GM12864 (cell line): ENCODE measurements around the gene WDR37.
"Not testable (repeated sequence)": the region's sequence is repeated elsewhere in the genome, so short reads cannot be mapped to it uniquely, and the experiment has no call there.

ENCODE experiments used
- DNase-seq: peaks from one replicate; pipeline ENCODE4 v3.0.0-alpha.2; 2011; ENCODE audit warnings: low read depth
- H3K4me3 ChIP-seq: 2 replicates; pipeline ENCODE4 v1.5.1; 2011; ENCODE audit warnings: mild to moderate bottlenecking, low read depth, low read length, control low read depth
- CTCF ChIP-seq: IDR thresholded peaks from 2 replicates; pipeline ENCODE4 v1.5.1; 2011; ENCODE audit warnings: low read depth, mild to moderate bottlenecking, moderate library complexity, low read length, control low read depth, inconsistent platforms; ENCODE audit errors: missing control alignments

The WDR37 gene

GRCh38 chr10:1116696-1117280, 60.6 kb downstream of the WDR37 start:
- DNase-seq = no peak
- TF ChIP-seq CTCF = no peak
- no peak overlapping the region for H3K4me3 ChIP-seq

DNA sequence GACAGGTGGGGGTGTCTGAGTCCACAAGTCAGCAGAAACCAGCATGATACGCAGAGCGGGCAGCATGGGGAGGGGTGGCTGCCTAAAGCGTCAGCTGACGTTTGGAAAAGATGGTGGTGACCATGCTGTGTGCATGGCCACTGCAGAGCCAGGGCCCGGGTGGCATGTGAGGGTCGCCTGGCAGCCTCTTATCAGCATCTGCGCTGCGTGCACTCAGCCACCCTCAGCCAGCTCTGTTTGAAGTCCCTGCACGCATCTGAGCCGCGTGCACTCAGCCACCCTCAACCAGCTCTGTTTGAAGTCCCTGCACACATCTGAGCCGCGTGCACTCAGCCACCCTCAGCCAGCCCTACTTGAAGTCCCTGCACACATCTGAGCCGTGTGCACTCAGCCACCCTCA, 61.5 kb downstream of the WDR37 start:
- H3K4me3 ChIP-seq = no peak overlapping the region
- DNase-seq = no peak
- TF ChIP-seq CTCF = no peak

DNA sequence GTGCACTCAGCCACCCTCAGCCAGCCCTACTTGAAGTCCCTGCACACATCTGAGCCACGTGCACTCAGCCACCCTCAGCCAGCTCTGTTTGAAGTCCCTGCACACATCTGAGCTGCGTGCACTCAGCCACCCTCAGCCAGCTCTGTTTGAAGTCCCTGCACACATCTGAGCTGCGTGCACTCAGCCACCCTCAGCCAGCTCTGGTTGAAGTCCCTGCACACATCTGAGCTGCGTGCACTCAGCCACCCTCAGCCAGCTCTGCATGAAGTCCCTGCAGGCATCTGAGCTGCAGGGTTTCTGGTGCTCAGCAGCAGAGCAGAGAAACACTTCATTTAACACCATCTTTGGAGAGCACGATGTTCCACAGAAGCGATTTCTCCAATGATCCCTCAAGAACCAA, 62.1 kb downstream of the WDR37 start:
- not testable (repeated sequence) for DNase-seq, H3K4me3 ChIP-seq

- no peak for DNase-seq
- TF ChIP-seq CTCF = no peak
- no peak overlapping the region for H3K4me3 ChIP-seq
Observed at GRCh38 chr10:1119027-1119426, 62.8 kb downstream of the WDR37 start.

GRCh38 chr10:1119501-1119900, 63.3 kb downstream of the WDR37 start:
- TF ChIP-seq CTCF = no peak
- DNase-seq = no peak
- H3K4me3 ChIP-seq = no peak overlapping the region

DNA sequence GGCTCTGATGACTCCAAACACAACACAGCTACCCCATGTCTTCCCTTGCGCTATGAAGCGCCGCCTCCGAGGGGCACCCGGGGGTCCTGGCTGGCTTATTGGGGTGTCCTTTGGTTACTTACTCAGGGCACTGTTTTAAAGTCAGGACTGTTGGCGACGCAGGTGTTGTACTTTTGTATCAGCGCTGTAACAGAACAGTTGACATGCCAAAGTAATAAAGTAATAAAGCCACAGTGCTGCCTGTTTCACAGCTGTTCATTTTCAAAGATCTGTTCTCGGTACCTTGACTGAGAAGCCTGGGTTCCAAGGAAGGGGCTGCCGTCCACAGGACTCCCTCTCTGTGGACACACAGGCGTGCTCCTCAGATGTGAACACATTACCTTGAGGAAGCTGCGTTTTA, 64.1 kb downstream of the WDR37 start:
- DNase-seq = no peak
- H3K4me3 ChIP-seq = no peak overlapping the region
- TF ChIP-seq CTCF = no peak

DNA sequence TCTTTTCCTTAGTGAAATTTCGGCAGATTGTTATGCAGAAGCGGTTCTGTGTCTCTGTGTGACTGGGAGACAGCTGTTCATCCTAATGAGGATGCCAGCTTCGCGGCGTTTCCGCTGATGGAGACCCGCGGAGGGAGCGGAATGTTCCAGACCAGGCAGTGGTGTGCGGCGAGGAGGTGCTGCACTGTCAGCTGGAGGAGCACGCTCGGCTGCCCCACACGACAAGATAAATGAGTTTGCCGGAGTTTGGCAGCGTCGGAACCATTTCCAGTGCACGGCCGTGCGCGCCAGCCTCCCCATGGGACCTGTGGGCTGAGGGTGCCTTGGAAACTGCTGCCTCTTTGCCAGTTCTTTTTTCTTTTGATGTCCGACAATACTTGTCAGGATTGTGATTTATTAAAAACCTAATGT, 64.6 kb downstream of the WDR37 start:
- no peak overlapping the region for H3K4me3 ChIP-seq
- TF ChIP-seq CTCF = no peak
- DNase-seq = no peak
